ENCODE results near the gene TNNI3K.
"Not testable (repeated sequence)": the region's sequence is repeated elsewhere in the genome, so short reads cannot be mapped to it uniquely, and the experiment has no call there.

Gene TNNI3K

DNA sequence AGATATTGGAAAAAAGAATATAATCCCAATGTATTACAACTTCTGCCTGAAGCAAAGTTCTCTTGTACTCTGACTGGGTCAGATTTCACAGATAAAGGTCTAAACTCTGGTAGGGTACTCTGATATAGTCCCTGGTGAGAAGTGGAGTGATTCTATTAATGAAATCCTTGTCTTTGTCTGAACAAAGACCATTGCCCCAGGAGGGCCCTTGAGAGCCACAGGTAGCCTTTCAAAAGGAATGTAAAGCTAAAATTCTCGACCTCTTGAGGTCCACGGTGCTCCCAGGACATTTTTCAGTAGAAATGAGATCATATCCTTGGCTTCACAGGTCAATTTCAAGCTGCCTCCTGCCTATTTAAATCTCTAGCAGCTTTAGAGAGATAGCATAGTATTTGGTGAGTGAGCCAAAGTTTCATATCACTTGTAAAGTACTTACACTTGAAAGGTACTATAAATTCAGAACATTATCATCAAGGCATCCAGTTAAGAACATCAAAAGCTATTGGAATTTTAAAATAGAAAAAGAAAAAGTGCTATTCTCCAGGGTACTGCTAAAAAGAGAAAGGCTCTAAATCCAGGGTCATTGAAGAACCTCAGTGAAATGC is 10.1 kb downstream of the TNNI3K start:
- no peaks in the 10 kb centered on the region for H3K27me3 ChIP-seq (ENCODE audit: insufficient read depth, poor library complexity, severe bottlenecking)
- DNase-seq (ENCODE audit: low read depth in 1 of 2, low spot score in 1 of 2) = no peak
- H3K27ac ChIP-seq (replicated peaks) = no peak overlapping the region
- TF ChIP-seq REST (IDR thresholded peaks at IDR 0.05; ENCODE audit: insufficient replicate concordance, low read depth) = no peak
- no peak for TF ChIP-seq CTCF (IDR thresholded peaks at IDR 0.05; ENCODE audit: insufficient read depth, low read length)
- no peak for TF ChIP-seq POLR2AphosphoS5 (IDR thresholded peaks at IDR 0.05; ENCODE audit: low read depth)
- no peak for TF ChIP-seq SPI1 (IDR thresholded peaks at IDR 0.05; ENCODE audit: borderline replicate concordance, low read depth)
- TF ChIP-seq GABPA (IDR thresholded peaks at IDR 0.05; ENCODE audit: low read depth) = no peak
- H3K4me3 ChIP-seq (replicated peaks; ENCODE audit: insufficient read depth, low read length) = no peak overlapping the region

DNA sequence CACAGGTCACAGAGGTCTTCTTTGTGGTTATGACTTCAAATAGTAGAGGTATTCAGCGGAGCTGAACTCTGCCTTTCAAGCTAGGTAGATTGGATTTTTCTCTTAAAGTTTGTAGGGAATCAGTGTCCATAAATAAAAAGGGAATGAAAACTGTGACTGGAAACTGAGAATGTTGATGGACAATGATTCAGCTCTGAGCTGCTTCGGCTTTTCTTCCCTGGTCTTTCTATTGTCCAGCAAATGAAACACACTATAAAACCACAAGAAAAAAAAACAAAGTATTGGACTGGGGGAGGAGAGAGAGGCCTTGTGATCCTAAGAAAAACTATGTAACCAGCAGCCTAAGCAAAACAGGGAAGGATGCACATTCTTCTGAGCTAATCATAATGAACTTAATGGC is 11.1 kb downstream of the TNNI3K start:
- DNase-seq (ENCODE audit: low read depth in 1 of 2, low spot score in 1 of 2) = no peak
- no peaks in the 10 kb centered on the region for H3K27me3 ChIP-seq (ENCODE audit: insufficient read depth, poor library complexity, severe bottlenecking)
- H3K27ac ChIP-seq (replicated peaks) = no peak overlapping the region
- no peak overlapping the region for H3K4me3 ChIP-seq (replicated peaks; ENCODE audit: insufficient read depth, low read length)
- TF ChIP-seq GABPA (IDR thresholded peaks at IDR 0.05; ENCODE audit: low read depth) (no peak), CTCF (IDR thresholded peaks at IDR 0.05; ENCODE audit: insufficient read depth, low read length) (no peak), POLR2AphosphoS5 (IDR thresholded peaks at IDR 0.05; ENCODE audit: low read depth) (no peak), SPI1 (IDR thresholded peaks at IDR 0.05; ENCODE audit: borderline replicate concordance, low read depth) (no peak), REST (IDR thresholded peaks at IDR 0.05; ENCODE audit: insufficient replicate concordance, low read depth) (no peak)

DNA sequence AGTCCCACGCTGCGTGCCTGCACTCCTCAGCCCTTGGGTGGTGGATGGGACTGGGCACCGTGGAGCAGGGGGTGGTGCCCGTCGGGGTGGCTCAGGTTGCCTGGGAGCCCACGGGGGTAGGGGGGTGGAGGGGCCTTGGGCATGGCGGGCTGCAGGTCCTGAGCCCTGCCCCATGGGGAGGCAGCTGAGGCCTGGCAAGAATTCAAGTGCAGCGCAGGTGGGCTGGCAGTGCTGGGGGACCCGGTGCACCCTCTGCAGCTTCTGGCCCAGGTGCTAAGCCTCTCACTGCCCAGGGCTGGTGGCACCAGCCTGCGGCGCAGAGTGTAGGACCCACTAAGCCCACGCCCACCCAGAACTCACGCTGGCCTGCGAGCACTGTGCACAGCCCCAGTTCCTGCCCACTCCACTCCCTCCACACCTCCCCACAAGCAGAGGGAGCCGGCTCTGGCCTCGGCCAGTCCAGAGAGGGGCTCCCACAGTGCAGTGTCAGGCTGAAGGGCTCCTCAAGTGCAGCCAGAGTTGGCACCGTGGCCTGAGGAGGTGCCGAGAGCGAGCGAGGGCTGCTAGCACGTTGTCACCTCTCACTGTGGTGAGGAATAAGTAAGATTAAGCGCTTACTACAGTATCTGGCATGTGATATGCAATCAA is 12.8 kb downstream of the TNNI3K start:
- H3K4me3 ChIP-seq (replicated peaks; ENCODE audit: insufficient read depth, low read length) = no peak overlapping the region
- DNase-seq (ENCODE audit: low read depth in 1 of 2, low spot score in 1 of 2) = no peak
- no peak overlapping the region for H3K27ac ChIP-seq (replicated peaks)
- TF ChIP-seq POLR2AphosphoS5 (IDR thresholded peaks at IDR 0.05; ENCODE audit: low read depth) = no peak
- TF ChIP-seq GABPA (IDR thresholded peaks at IDR 0.05; ENCODE audit: low read depth) = no peak
- TF ChIP-seq CTCF (IDR thresholded peaks at IDR 0.05; ENCODE audit: insufficient read depth, low read length) = no peak
- TF ChIP-seq REST (IDR thresholded peaks at IDR 0.05; ENCODE audit: insufficient replicate concordance, low read depth) = no peak
- no peak for TF ChIP-seq SPI1 (IDR thresholded peaks at IDR 0.05; ENCODE audit: borderline replicate concordance, low read depth)
- no peaks in the 10 kb centered on the region for H3K27me3 ChIP-seq (ENCODE audit: insufficient read depth, poor library complexity, severe bottlenecking)

DNA sequence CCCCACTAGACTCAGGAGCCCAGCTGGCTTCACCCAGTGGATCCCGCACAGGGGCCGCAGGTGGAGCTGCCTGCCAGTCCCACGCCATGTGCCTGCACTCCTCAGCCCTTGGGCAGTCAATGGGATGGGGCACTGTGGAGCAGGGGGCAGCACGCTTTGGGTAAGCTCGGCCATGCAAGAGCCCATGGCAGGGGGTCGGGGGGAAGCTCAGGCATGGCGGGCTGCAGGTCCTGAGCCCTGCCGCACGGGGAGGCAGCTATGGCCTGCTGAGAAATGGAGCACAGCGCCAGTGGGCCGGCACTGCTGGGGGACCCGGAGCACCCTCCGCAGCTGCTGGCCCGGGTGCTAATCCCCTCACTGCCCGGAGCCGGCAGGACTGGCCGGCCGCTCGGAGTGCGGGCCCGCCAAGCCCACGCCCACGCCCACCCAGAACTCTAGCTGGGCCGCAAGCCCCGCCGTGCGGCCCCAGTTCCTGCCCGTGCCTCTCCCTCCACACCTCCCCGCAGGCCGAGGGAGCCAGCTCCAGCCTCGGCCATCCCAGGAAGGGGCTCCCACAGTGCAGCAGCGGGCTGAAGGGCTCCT is 18.1 kb downstream of the TNNI3K start:
- not testable (repeated sequence) for H3K4me3 ChIP-seq (replicated peaks; ENCODE audit: insufficient read depth, low read length); H3K27me3 ChIP-seq (ENCODE audit: insufficient read depth, poor library complexity, severe bottlenecking); DNase-seq (ENCODE audit: low read depth in 1 of 2, low spot score in 1 of 2); H3K27ac ChIP-seq (replicated peaks)

Data from HL-60 (cell line).